GM19043 (cell line): ENCODE measurements around the gene TP53I3.
"Not testable (repeated sequence)": the region's sequence is repeated elsewhere in the genome, so short reads cannot be mapped to it uniquely, and the experiment has no call there.

Source experiments
- ATAC-seq: cut with Tn5 transposase; IDR thresholded peaks from one replicate; pipeline ENCODE4 v1.9.1; 2021; ENCODE audit warnings: low read depth; ENCODE audit not compliant: unreplicated experiment

Gene TP53I3, protein sequence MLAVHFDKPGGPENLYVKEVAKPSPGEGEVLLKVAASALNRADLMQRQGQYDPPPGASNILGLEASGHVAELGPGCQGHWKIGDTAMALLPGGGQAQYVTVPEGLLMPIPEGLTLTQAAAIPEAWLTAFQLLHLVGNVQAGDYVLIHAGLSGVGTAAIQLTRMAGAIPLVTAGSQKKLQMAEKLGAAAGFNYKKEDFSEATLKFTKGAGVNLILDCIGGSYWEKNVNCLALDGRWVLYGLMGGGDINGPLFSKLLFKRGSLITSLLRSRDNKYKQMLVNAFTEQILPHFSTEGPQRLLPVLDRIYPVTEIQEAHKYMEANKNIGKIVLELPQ

DNA sequence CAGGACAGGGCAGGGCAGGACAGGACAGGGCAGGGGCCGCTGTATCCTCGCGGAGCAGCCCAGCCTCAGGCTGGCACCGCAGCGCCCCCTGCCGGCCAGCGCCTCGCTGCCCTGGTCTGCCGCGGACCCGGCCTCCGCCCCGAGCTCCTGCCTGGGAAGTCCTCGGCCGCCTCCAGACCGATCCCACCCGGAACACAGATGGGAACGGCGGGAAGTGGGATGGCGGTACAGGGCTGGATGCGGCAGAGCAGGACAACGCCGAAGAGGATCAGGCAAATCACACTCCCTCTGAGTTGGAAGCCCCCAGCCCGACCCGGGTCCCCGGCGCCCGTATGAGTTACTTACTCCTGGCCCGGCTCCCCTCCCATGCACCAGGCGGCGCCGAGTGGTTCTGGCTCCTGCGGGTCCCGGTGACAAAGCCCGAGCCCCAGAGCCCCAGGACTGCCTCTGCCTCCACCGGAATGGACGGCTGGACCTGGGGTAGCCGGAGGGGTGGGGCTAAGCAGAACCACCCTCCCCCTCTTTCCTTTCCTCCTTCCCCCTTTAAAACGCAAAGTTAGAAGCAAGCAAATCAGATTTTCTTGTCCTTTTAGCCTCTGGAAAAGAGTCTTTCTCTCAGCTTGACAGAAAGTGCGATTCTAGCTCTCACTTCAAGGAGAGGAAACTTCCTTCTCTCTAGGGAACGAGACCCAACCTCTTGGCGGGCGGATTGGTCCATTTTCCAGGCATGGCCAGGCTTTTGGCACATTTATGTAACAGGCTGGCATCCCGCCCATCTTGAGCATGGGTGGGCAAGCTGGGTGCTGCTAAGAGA is at the start of gene TP53I3:
TSS of gene TP53I3 (minus strand) at position 449 of the 814 bp plus-strand sequence. CDS start 508 bp downstream, outside the sequence.
- peak; percentile 75 for ATAC-seq

DNA sequence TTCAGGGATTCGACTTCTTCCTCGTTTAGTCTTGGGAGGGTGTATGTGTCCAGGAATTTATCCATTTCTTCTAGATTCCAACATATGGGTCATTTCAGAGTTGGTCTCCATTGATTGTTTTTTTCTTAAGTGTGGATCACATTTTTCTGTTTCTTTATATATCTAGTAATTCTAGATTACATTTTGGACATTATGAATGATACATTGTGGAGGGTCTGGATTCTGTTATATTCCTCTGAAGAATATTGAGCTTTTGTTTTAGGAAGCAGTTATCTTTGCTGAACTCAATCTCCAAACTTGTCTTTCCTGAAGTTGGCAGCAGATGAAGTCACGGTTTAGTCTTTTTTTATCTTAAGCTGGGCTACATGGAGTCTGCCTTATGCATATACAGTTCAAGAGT is 47.9 kb upstream of the TP53I3 start:
- no peak for ATAC-seq

DNA sequence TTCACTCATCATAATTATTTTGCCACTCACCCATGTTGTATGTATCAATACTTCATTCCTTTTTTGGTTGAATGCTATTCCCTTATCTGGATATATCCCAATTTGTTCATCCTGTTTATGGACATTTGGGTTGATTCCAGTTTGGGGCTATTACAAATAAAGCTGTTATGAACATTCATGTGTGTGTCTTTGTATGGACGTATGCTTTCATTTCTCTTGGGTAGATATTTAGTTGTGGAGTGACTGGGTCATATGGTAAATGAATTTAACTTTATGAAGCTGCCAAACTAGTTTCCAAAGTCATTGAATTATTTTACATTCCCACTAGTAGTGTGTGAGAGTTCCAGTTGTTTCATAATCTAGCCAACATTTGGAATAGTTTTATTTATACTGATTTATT is 41.3 kb upstream of the TP53I3 start:
- no peak for ATAC-seq

DNA sequence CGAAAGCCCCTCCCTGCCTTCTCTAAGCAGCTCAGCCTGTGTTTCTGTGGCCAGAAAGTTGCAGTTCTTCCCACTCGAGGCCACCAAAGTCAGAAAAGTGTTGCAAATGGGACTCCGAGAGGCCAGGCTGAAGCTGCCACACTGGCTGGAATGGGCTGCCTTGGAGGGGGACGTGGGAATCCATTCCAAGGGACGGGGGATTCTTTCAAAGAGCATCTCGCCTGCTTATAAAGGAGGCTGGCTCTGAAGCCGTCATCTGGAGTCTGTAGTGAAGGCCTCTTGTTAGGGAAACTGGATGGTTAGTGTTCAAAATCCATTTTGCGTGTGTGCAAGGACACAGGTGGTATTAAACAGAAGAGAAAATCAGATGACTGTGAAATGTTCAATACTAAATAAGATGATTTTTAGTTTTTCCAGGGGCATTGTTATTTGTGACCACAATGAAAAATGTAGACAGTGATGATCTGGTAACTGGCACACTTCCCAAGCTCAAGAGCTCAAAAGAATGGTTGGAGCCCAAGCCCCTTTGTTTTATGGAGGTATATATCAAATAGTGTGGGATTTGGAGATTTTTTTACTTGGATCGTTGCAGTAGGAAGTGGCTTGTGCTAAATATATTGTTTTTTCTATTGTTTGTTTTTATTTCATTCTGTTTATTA is 39.4 kb upstream of the TP53I3 start:
- peak; percentile 17 for ATAC-seq

DNA sequence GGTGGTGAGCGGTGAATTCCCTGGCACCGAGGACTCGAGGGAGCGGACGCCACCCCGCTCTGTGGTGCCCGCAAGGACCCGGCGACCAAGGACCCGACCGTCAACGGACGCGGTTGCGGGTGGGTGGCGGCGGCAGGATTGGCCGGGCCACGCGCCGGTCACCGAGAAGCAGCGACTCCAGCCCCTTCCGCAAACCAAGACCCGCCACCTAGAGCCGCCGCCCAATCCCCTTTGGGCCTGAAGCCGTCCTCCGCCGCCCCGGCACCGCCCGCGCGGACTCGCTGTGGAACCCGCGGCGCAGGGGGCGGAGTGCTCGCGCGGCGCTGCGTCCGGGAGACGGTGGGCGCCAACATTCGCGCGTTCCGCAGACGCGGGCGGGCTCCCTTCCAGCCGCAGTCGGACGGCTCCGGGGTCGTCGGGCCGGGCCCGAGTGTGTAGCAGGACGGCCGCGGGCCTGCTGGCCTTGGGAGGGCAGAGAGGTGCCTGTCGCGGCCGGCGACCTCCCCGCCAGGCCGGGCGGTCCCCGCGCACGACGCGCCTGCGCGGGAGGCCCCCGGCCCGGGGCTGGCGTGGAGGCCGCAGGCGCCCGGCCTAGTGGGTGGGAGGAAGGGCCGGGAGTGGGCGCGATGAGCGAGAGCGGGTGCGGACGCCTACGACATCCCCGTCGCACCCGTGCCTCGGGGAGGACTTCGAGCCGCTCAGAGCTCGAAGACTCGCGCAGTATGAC is 38.7 kb upstream of the TP53I3 start, which contains the start of the genes FAM228B and PFN4:
TSS of gene FAM228B (plus strand) at position 275 of the 727 bp plus-strand sequence. CDS start 893 bp downstream, outside the sequence.
TSS of gene PFN4 (minus strand) at position 140 of the 727 bp plus-strand sequence. CDS start 799 bp downstream, outside the sequence.
- ATAC-seq: peak; percentile 89

DNA sequence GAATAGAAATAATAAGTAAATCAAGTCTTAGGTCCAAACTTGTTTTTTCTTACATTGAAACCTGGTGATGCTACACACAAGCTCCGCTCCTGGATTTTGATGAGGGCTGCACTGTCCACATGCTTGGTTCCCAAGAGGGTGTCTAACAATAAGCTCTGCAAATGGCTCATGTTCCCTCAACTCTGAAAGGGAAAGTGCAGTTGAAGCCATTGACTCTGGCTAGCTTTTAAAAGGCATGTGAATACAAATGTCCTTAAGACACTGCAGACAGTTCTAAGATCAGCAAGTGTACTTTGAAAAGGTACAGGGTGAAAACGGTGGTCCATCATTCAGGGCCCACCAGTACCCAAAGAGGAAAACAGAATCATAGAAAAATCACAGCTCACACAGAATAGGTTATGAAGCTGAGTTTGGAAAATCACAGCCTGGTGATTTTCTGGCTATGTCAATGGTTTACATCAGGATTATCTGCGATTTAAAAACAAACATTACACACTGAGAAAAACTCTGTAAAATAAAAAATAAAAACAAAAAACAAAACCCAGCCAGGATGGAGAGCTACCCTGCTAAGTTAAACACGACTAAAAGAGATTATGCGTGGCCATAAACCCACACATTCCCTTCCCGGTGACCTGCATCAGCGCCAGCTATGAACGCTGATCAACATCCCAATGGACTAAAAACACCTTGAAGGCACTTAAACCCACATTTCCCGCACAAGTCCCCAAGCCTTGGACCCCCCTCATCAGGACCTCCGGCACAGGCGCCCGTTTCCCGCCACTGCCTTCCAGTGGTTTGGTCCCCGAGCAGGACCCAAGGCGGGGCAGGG is 37.9 kb upstream of the TP53I3 start:
- ATAC-seq: no peak

DNA sequence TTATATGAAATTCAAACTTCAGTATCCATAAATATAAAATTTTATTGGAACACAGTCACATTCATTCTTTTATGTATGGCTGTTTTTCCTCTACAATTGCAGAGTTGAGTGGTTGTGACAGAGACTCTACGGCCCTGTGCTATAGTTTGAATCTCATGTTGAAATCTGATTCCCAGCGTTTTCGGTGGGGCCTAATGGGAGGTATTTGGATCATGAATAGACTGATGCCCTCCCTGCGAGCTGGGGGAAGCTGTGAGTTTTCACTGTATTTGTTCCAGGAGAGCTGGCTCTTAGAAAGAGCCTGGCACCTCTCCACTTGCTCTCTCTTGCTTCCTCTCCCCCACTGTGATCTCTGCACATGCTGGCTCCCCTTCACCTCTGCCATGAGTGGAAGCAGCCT is 36.8 kb upstream of the TP53I3 start:
- ATAC-seq: no peak

DNA sequence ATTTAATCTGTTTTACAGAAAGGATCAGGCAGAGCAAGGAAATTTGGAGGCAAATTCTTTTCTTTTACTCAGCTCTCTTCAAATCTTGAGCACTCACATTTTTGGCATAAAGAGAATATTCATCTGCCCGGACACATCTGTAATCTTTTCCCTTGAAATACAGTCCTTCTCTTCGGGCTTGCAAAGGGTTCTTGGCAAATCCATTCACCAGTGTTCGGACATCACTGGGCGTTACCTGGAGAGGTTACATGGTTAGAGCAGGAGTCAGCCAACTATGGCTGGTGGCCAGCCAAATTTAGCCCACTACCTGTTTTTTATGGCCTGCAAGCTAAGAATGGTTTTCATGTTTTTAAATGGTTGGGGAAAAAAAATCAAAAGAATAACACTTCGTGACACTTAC is 36.4 kb upstream of the TP53I3 start:
- ATAC-seq: no peak

DNA sequence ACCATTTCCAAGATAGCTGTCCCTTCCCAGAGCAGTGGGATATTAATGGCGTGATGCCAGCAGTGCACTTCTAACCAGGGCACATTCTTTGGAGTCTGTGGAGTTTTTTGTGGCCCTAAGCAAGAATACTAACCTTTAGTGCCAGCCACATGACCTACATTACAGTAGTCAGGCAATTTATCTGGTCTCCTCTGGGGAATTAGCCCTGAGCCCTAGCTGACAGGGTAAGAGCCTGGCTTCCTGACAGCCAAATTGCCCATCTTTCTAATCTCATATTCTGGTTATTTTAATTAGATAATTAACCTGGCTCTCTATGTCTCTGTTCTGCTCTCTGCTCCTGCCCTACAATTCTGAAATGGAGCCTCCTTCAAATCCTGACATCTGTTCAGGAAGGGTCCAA is 33.3 kb upstream of the TP53I3 start:
- no peak for ATAC-seq

DNA sequence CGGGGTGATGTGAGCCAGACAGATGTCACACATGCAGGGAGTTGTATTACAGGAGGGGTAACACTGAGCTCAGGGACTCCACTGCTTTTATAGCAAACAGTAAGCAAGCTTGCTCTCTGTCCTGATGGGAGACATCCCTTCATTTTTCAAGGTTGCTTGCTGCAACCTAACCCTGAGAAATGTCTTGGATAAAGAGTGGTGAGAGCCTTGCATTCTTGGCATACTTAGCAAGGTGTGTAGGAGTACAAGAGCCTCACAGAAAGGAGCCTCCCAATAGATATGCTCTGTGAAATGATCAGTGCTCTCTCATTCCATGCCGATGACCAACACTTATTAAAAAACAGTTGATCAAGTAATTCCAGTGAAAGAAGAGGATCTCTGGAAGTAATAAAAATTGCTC is 30.4 kb upstream of the TP53I3 start:
- ATAC-seq: no peak

DNA sequence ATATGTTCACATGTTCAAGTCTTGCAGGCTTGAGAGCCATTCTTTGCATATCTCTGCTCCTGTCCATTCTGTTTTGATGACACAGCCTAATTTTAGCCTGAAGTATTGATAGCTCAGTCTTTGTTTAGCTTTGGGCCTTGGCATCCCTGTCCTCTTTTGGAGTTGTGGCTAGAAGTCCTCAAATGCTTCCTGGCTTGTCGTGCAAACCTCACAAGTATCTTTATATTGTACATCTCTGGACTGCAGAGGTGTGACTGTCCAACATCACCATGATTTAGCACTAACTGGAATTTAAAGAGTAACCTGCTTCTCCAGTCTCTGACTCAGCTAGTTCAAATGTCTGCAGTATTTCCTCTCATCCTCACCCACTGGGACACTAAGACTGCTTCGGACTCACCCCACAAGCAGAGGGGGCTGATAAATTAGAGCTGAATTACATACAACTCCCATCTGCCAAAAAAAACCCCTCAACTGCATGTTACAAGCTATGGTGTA is 26.8 kb upstream of the TP53I3 start:
- no peak for ATAC-seq

DNA sequence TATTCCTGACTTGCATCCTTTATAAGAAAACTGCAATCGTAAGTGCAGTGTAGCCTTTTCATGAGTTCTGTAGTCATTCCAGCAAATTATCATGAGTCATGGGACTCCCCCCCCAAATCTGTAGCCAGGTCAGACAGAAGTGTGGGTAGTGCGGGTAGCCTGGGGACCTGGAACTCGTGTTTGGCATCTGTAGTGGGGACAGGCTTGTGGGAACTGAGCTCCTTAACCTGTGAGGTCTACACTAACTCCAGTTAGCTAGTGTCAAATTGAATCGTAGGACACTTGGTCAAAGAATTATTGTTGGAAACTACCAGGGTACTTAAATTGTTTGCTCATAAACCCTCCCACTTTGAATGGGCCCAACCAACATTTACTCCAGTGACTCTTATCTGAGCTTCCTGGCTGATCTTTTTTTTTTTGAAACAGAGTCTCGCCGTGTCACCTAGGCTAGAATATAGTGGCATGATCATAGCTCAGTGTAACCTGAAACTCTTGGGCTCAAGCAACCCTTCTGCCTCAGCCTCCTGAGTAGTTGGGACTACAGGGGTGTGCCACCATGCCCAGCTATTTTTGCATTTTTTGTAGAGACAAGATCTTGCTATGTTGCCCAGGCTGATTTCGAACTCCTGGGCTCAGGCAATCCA is 26.1 kb upstream of the TP53I3 start:
- ATAC-seq: no peak

DNA sequence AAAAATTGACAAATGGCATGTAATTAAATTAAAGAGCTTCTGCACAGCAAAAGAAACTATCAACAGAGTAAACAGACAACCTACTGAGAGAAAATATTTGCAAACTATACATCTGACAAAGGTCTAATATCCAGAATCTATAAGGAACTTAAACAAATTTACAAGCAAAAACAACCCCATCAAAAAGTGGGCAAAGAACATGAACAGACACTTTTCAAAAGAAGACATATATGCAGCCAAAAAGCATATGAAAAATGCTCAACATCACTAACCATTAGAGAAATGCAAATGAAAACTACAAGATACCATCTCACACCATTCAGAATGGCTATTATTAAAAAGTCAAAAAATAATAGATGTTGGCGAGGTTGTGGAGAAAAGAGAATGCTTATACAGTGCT is 24.8 kb upstream of the TP53I3 start:
- not testable (repeated sequence) for ATAC-seq

DNA sequence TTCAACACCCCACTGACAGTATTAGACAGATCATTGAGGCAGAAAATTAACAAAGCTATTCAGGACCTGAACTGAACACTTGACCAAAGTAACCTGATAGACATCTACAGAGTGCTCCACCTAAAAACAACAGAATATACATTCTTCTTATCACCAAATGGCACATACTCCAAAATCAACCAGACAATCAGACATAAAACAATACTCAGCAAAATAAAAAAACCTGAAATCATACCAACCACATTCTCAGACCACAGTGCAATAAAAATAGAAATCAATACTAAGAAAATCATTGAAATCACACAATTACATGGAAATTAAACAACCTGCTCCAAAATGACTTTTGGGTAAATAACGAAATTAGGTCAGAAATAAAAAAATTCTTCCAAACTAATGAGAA is 22.7 kb upstream of the TP53I3 start:
- no peak for ATAC-seq

DNA sequence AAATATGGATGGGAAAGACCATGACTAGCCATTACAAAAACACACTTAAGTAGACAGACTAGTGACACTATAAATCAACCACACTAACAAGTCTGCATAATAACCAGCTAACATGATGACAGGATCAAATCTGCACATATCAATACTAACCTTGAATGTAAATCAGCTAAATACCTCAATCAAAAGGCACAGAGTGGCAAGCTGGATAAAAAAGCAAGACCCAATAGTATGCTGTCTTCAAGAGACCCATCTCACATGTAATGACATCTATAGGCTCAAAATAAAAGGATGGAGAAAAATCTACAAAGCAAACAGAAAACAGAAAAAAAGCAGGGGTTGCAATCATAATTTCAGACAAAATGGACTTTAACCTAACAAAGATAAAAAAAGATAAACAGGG is 22.2 kb upstream of the TP53I3 start:
- no peak for ATAC-seq

DNA sequence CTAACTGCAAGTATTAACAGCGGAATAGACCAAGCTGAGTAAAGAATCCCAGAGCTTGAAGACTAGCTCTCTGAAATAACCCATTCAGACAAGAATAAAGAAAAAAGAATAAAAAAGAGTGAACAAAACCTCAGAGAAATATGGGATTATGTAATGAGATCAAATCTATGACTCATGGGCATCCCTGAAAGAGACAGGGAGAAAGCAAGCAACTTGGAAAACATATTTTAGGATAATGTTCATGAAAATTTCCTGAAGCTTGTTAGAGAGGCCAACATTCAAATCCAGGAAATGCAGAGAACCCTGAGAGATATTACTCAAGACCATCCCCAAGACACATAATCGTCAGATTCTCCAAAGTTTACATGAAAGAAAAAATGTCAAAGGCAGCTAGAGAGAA is 21.2 kb upstream of the TP53I3 start:
- no peak for ATAC-seq

DNA sequence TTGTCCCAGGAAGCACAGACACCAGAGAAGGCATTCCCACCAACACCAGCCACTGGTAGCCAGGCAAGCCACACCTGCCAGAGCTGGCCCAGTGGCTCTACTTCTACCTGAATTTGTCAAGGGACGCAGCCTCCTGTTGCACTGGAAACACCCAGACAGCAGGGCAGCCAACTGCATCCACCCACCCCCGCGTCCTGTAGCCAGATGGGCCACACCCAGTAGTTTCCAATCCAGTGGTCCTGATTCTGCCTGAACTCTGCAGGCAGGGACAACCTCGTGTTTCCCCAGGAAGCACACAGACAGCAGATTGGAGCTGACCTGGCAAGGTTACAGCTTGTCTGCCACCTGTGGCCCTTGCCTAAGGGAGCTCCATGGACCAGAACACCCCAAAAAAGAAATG is 20.3 kb upstream of the TP53I3 start:
- ATAC-seq: no peak

DNA sequence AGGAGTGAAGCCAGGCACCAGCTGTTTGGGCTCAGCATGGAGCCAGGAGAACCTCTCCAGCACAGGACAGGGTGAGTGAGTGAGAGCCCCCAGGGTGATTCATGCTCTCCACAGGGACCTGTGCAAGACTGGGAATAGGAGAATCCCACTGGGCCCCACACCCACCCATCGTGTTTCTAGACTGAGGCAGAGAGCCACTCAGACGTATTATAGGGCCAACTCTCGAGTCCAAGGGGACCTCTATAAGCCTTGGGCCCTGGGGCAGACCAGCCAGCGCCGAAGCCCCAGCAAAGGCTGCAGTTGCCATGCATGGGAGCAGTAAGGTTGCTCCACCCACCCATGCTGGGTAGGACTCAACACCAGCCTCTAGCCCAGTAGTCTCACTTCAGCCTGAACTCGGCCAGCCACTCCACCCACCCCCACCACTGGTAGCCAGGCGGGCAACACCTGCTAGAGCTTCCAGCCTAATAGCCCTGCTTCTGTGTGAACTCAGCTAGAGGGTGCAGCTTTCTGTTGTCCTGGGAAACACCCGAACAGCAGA is 19.5 kb upstream of the TP53I3 start:
- no peak for ATAC-seq

DNA sequence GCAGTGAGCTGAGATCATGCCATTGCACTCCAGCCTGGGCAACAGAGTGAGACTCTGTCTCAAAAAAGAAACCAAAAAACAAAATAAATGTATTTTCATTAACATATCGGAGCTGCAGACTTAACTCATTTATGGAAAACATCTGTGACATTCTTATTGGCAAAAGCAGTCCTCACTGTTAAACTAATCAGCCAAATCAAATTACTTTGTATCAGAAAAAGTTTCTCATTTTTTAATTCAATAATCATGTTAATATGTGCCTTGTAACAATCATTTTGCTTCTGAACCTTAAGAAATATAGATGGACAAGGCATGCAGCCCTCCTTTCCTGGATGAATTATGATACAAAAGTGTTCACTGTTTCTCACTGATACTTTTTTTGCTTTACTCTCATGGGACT is 18.0 kb upstream of the TP53I3 start:
- no peak for ATAC-seq
